Keratinocyte (primary cell): Measurements from ENCODE around the gene ELF4. TPM values are rescaled to one million over a fixed set of nuclear protein-coding genes. Genes with fewer than 3 reads are reported as not detected.

Source experiments
- DNase-seq: peaks from one replicate; pipeline ENCODE4 v3.0.0-alpha.2; 2011; ENCODE audit warnings: low read depth, missing footprints, low spot score
- FAIRE-seq: peaks from 2 replicates; lab custom pipeline; 2011; peaks lifted over from hg19 to GRCh38; lab: Jason Lieb, UNC
- H2AFZ ChIP-seq: 2 replicates; pipeline ENCODE4 v1.6.0; 2012; ENCODE audit warnings: low read length, control low read depth, inconsistent platforms; ENCODE audit not compliant: control insufficient read depth
- H3K27ac ChIP-seq: 2 replicates; pipeline ENCODE4 v1.5.1; 2011; ENCODE audit warnings: low read length; ENCODE audit not compliant: control insufficient read depth, insufficient read depth
- H3K27me3 ChIP-seq: 3 replicates; pipeline ENCODE4 v1.6.0; 2011; ENCODE audit warnings: low read length; ENCODE audit not compliant: control insufficient read depth, insufficient read depth; ENCODE audit errors: extremely low read depth
- H3K36me3 ChIP-seq, 2 experiments: 2 replicates in 1 of 2; 3 replicates in 1 of 2; pipeline ENCODE4 v1.5.1; 2011; ENCODE audit warnings: low read length in 2 of 2, mild to moderate bottlenecking in 1 of 2; ENCODE audit not compliant: control insufficient read depth in 2 of 2, insufficient read depth in 2 of 2; ENCODE audit errors: extremely low read depth in 1 of 2
- H3K4me1 ChIP-seq: 3 replicates; pipeline ENCODE4 v1.5.1; 2011; ENCODE audit warnings: low read length; ENCODE audit not compliant: control insufficient read depth, insufficient read depth; ENCODE audit errors: extremely low read depth
- H3K4me2 ChIP-seq: 3 replicates; pipeline ENCODE4 v1.6.0; 2011; ENCODE audit warnings: low read depth, low read length; ENCODE audit not compliant: control insufficient read depth, insufficient read depth; ENCODE audit errors: extremely low read depth
- H3K4me3 ChIP-seq, 3 experiments: fragments of 200-600 bp in 1 of 3; sonication (generic) in 1 of 3; 2 replicates in 2 of 3; 3 replicates in 1 of 3; pipeline ENCODE4 v1.5.1; 2011 to 2016; ENCODE audit warnings: low read length in 3 of 3, mild to moderate bottlenecking in 3 of 3, control low read depth in 2 of 3, inconsistent platforms in 1 of 3, low read depth in 1 of 3, mixed read lengths in 1 of 3, mixed run types in 1 of 3, moderate library complexity in 1 of 3; ENCODE audit not compliant: control insufficient read depth in 2 of 3, insufficient read depth in 2 of 3; ENCODE audit errors: extremely low read depth in 1 of 3
- H3K79me2 ChIP-seq: 2 replicates; pipeline ENCODE4 v1.6.0; 2012; ENCODE audit warnings: low read length; ENCODE audit not compliant: control insufficient read depth, insufficient read depth
- H3K9ac ChIP-seq: 3 replicates; pipeline ENCODE4 v1.6.0; 2011; ENCODE audit warnings: low read length; ENCODE audit not compliant: control insufficient read depth, insufficient read depth; ENCODE audit errors: extremely low read depth
- H3K9me1 ChIP-seq: 3 replicates; pipeline ENCODE4 v1.6.0; 2011; ENCODE audit warnings: low read length; ENCODE audit not compliant: control insufficient read depth, insufficient read depth; ENCODE audit errors: extremely low read depth
- H3K9me3 ChIP-seq: 2 replicates; pipeline ENCODE4 v1.5.1; 2012; ENCODE audit warnings: low read depth, low read length; ENCODE audit not compliant: control insufficient read depth
- H4K20me1 ChIP-seq: 3 replicates; pipeline ENCODE4 v1.6.0; 2011; ENCODE audit warnings: low read length; ENCODE audit not compliant: control insufficient read depth, insufficient read depth; ENCODE audit errors: extremely low read depth
- CTCF ChIP-seq, 3 experiments: IDR thresholded peaks in 1 of 3; conservative IDR thresholded peaks in 1 of 3; optimal IDR thresholded peaks in 1 of 3; 2 replicates in 2 of 3; 3 replicates in 1 of 3; pipeline versions ENCODE3 to v1.5.1; 2011; ENCODE audit warnings: low read length in 3 of 3, mild to moderate bottlenecking in 3 of 3, moderate library complexity in 2 of 3, control low read depth in 1 of 3, inconsistent platforms in 1 of 3; ENCODE audit not compliant: insufficient read depth in 2 of 3; ENCODE audit errors: extremely low read depth in 1 of 3
- EZH2 ChIP-seq: IDR thresholded peaks from one replicate; pipeline ENCODE4 v1.6.1; 2012; ENCODE audit warnings: inconsistent platforms, mild to moderate bottlenecking, low read length, moderate library complexity
- dilution Hi-C: fragments of 300-500 bp; cut with MboI; formaldehyde crosslinking; loops from one replicate; pipeline ENCODE4 v1.7.0; 2020; ENCODE audit warnings: low sequenced_read_pairs; ENCODE audit not compliant: extremely low pct_ligation_motif_present
- polyA plus RNA-seq, 5 experiments: library from polyadenylated mRNA; depleted of rRNA in 3 of 5; stranded (reverse) in 3 of 5; stranded (forward) in 1 of 5; unstranded in 1 of 5; fragments of >200 nt; gene quantifications; 1 replicate in 1 of 5; 2 replicates in 3 of 5; 3 replicates in 1 of 5; pipeline versions ENCODE4 v1.2.1 to v1.2.3, GENCODE V29; 2011 to 2012; ENCODE audit warnings: missing spikeins in 2 of 5, low read depth in 1 of 5, low replicate concordance in 1 of 5

Gene ELF4
- polyA plus RNA-seq, 1 donor (not counting 4 experiments of a cell fraction or from before 2014, with no cell fraction given), result 17.6 TPM

GRCh38 chrX:130095249-130096030 lies 14.9 kb downstream of the ELF4 start:
- no peaks in the 10 kb centered on the region for H3K9me1 ChIP-seq
- H3K9me3 ChIP-seq, result no peaks in the 10 kb centered on the region
- no peak overlapping the region for H2AFZ ChIP-seq
- peaks cover 31% of the 10 kb centered on the region for H3K4me1 ChIP-seq
- no peaks in the 10 kb centered on the region for H3K36me3 ChIP-seq
- no peak for TF ChIP-seq EZH2
- no peak for TF ChIP-seq CTCF (optimal IDR thresholded peaks at IDR 0.05 in 1 of 3, IDR thresholded peaks at IDR 0.05 in 1 of 3, conservative IDR thresholded peaks at IDR 0.05 in 1 of 3; ENCODE audit: extremely low read depth in 1 of 3, insufficient read depth in 2 of 3, low read length in 3 of 3)
- no peak overlapping the region for H3K9ac ChIP-seq
- FAIRE-seq (no peak), DNase-seq (no peak)
- H3K4me2 ChIP-seq, result no peak overlapping the region
- no peaks in the 10 kb centered on the region for H3K27me3 ChIP-seq
- dilution Hi-C loops, result no loop called here
- H3K4me3 ChIP-seq, result no peak overlapping the region
- peaks cover 56% of the 10 kb centered on the region for H3K79me2 ChIP-seq
- peaks cover 8% of the 10 kb centered on the region for H4K20me1 ChIP-seq
- no peak overlapping the region for H3K27ac ChIP-seq

GRCh38 chrX:130094696-130095095 lies 15.6 kb downstream of the ELF4 start:
- dilution Hi-C loops, result no loop called here
- Histone ChIP-seq H3K9me3 (no peaks in the 10 kb centered on the region), H3K9me1 (no peaks in the 10 kb centered on the region), H3K4me2 (no peak overlapping the region), H4K20me1 (peaks cover 8% of the 10 kb centered on the region), H3K27ac (no peak overlapping the region), H3K4me1 (peaks cover 24% of the 10 kb centered on the region), H3K36me3 (no peaks in the 10 kb centered on the region), H3K27me3 (no peaks in the 10 kb centered on the region), H3K9ac (no peak overlapping the region), H3K79me2 (peaks cover 51% of the 10 kb centered on the region), H2AFZ (no peak overlapping the region), H3K4me3 (no peak overlapping the region)
- no peak for DNase-seq
- TF ChIP-seq EZH2, result no peak
- TF ChIP-seq CTCF (optimal IDR thresholded peaks at IDR 0.05 in 1 of 3, IDR thresholded peaks at IDR 0.05 in 1 of 3, conservative IDR thresholded peaks at IDR 0.05 in 1 of 3; ENCODE audit: extremely low read depth in 1 of 3, insufficient read depth in 2 of 3, low read length in 3 of 3), result no peak
- FAIRE-seq, result no peak
